LNCaP clone FGC (cell line): ENCODE data around the gene LMLN.

ENCODE experiments used
- DNase-seq: peaks from one replicate; pipeline ENCODE4 v3.0.0-alpha.2; 2011; ENCODE audit warnings: low read depth
- H3K4me3 ChIP-seq: 2 replicates; pipeline ENCODE4 v1.5.1; 2011; ENCODE audit warnings: mild to moderate bottlenecking, low read depth, low read length, control low read depth
- TF ChIP-seq, protein P1 (sequence below): IDR thresholded peaks from 2 replicates; pipeline ENCODE4 v1.5.1; 2012; ENCODE audit warnings: mild to moderate bottlenecking; ENCODE audit not compliant: control insufficient read depth, insufficient read depth; ENCODE audit errors: extremely low read depth

LMLN gene

DNA sequence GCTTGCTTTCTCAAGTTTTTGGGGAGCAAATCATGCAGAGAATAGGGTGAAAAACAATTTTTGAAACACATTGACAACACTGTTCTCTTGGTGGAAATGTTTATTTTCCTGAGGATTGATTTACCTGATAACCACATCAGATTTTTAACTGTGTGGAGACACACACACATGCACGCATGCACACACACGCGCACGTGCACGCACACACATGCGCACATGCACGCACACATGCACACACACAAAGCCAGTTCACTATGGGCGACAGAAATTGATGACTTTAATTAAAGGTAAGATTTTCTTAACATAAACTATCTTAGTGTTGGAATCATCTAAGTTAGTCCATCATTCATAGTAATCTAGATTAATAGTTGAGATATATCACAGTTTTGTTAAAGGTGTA lies 15.3 kb downstream of the LMLN start:
- DNase-seq = no peak
- no peak overlapping the region for H3K4me3 ChIP-seq
- TF ChIP-seq, protein P1, sequence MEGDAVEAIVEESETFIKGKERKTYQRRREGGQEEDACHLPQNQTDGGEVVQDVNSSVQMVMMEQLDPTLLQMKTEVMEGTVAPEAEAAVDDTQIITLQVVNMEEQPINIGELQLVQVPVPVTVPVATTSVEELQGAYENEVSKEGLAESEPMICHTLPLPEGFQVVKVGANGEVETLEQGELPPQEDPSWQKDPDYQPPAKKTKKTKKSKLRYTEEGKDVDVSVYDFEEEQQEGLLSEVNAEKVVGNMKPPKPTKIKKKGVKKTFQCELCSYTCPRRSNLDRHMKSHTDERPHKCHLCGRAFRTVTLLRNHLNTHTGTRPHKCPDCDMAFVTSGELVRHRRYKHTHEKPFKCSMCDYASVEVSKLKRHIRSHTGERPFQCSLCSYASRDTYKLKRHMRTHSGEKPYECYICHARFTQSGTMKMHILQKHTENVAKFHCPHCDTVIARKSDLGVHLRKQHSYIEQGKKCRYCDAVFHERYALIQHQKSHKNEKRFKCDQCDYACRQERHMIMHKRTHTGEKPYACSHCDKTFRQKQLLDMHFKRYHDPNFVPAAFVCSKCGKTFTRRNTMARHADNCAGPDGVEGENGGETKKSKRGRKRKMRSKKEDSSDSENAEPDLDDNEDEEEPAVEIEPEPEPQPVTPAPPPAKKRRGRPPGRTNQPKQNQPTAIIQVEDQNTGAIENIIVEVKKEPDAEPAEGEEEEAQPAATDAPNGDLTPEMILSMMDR = no peak

DNA sequence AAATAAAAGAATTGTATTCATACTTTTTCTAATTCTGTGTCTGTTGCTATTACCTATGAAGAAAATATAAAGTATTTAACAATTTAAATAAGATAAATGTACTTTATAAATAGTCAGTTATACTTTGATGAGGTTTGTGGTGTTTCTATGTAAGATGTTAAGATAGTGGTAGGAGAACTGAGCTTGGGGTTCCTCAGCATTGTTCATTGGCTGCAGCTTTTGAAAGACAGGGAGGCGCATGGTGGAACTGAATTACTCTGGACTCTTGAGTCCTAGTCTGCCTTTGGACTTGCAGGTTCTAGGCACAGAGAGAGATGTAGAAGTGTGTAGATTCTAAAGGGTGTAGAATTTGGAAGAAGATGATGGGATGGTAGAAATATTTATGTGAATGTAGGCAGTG lies 23.1 kb downstream of the LMLN start:
- H3K4me3 ChIP-seq = no peak overlapping the region
- no peak for DNase-seq
- TF ChIP-seq, protein P1 = no peak

DNA sequence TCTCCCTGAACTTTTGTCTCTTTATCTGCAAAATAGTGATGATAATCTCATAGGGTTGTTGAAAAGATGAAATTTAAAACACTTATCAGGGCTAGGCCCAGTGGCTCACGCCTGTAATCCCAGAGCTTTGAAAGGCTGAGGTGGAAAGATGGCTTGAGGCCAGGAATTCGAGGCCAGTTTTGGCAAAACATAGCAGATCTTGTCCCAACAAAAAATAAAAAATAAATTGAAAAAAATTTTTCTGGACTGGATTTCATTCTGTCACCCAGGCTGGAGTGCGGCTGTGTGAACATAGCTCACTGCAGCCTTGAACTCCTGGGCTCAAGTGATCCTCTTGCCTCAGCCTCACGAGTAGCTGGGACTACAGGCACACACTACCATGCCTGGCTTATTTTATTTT lies 29.6 kb downstream of the LMLN start:
- no peak overlapping the region for H3K4me3 ChIP-seq
- TF ChIP-seq, protein P1 = no peak
- no peak for DNase-seq

DNA sequence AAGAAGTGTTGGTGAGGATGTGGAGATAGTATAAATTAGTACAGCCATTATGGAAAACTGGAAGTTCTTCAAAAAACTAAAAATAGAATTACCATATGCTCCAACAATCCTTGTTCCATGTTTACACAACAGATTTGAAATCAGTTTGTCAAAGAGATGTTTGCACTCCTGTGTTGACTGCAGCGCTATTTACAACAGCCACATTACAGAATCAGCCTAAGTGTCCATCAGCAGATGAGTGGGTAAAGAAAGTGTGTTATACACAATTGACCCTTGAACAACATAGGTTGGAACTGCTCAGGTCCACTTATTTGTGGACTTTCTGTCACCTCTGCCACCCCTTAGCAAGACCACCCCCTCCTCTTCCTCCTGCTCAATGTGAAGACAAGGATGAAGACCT lies 34.7 kb downstream of the LMLN start:
- TF ChIP-seq, protein P1 = no peak
- H3K4me3 ChIP-seq = no peak overlapping the region
- DNase-seq = peak; percentile 19

DNA sequence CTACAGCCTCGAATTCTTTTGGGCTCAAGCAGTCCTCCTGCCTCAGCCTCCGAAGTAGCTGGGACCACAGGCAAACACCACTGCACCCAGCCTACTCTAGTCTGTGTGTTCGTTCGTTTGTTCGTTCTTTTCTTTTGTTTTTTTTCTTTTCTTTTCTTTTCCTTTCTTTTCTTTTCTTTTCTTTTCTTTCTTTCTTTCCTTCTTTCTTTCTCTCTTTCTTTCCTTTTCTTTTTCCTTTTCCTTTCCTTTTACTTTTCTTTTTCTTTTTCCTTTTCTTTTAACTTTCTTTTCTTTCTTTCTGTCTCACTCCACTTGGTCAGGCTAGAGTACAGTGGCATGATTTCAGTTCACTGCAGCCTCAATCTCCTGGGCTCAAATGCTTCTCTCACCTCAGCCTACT lies 36.8 kb downstream of the LMLN start:
- TF ChIP-seq, protein P1 = no peak
- no peak for DNase-seq
- H3K4me3 ChIP-seq = no peak overlapping the region

DNA sequence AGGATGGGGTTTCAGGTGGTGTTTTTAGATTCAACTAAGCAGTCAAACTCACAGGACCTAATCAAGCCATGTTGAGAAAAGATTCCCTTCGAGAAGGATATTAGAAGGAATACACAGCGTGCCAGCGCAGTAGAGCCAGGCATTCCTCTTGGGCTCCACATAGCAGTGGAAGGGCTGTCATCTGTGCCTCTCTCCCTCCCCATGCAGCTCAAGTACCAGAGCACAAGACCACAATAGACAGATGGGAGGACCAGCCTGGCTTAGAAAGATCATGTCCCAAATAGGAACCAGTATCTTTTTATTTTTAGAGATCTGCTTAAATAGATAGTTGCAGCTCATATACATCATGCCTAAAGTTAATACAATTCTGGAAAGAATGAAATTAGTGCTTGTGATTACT lies 37.9 kb downstream of the LMLN start:
- no peak overlapping the region for H3K4me3 ChIP-seq
- no peak for DNase-seq
- TF ChIP-seq, protein P1 = no peak

DNA sequence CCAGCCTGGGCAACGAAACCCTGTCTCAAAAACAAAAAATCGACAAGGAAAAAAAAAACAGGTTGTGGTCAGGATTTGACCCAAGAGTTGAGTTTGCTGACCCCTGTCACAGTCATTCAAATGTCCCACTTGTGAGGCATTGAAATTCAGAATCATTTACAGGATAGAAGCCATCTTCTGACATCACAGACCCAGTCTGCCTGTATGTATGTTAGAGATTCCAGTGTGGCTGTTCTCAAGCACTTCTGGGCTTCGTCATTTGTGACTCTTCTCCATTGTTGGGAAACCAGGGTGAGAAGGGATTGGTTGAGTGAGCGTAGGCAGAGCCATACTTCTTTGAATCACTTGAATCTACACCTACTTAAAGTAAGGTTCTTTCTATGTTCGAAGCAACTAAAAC lies 57.1 kb downstream of the LMLN start:
- TF ChIP-seq, protein P1 = no peak
- H3K4me3 ChIP-seq = no peak overlapping the region
- no peak for DNase-seq
